Uterus (tissue), 2 donors: ENCODE data around the gene SLC9A8.

Experiments
- CTCF ChIP-seq, 4 experiments: fragments of 200-600 bp in 2 of 4; fragments of 450-650 bp in 2 of 4; sonication (generic) in 2 of 4; IDR thresholded peaks; one replicate each; pipeline ENCODE4 v1.5.1; 2016 to 2019; ENCODE audit warnings: antibody characterized with exemption in 4 of 4, mild to moderate bottlenecking in 2 of 4, moderate library complexity in 1 of 4
- POLR2A ChIP-seq, 2 donors: fragments of 450-650 bp; IDR thresholded peaks; one replicate each; pipeline ENCODE4 v1.6.1; 2016; ENCODE audit warnings: antibody characterized with exemption in 2 of 2, mild to moderate bottlenecking in 1 of 2, moderate library complexity in 1 of 2

- TF ChIP-seq CTCF (IDR thresholded peaks at IDR 0.05), result no peak
- no peak for TF ChIP-seq POLR2A (IDR thresholded peaks at IDR 0.05)
Measured at GRCh38 chr20:49831770-49832631, 19.4 kb downstream of the SLC9A8 start.
